Activated T-helper 2 cell treated with anti-CD3 and anti-CD28 coated beads, Interferon-gamma antibody, Interleukin-2, Interleukin-4, amounts not matched to agents 10 μg/mL and 5 μg/mL and 100 μg/mL, durations not matched to agents 14 hours and 24 hours and 36 hours (primary cell): Measurements from ENCODE around the gene CYBRD1. TPM values are rescaled to one million over a fixed set of nuclear protein-coding genes. Genes with fewer than 3 reads are reported as not detected.

Source experiments
- DNase-seq: peaks from one replicate; pipeline ENCODE4 v3.0.0; 2021; ENCODE audit warnings: low spot score
- H3K27ac Mint-ChIP-seq: one replicate; pipeline ENCODE4 v1.8.0; 2021; ENCODE audit warnings: mixed read lengths
- H3K27me3 Mint-ChIP-seq: one replicate; pipeline ENCODE4 v1.8.0; 2021; ENCODE audit warnings: low read depth, mixed read lengths
- H3K36me3 Mint-ChIP-seq: one replicate; pipeline ENCODE4 v1.8.0; 2021; ENCODE audit warnings: low read depth, mixed read lengths
- H3K4me1 Mint-ChIP-seq: one replicate; pipeline ENCODE4 v1.8.0; 2021; ENCODE audit warnings: low read depth, mixed read lengths
- H3K4me3 Mint-ChIP-seq: one replicate; pipeline ENCODE4 v1.8.0; 2021; ENCODE audit warnings: low read depth, mild to moderate bottlenecking, moderate library complexity, mixed read lengths
- H3K9me3 Mint-ChIP-seq: one replicate; pipeline ENCODE4 v1.8.0; 2021; ENCODE audit warnings: mixed read lengths
- intact Hi-C: fragments of 100-400 bp; cut with micrococcal nuclease; formaldehyde crosslinking; loops from one replicate; pipeline ENCODE4 v1.15.1; 2023
- total RNA-seq: library from RNA; stranded (reverse); gene quantifications from 2 replicates; pipeline ENCODE4 v1.2.3, GENCODE V29; 2022

Gene CYBRD1, protein sequence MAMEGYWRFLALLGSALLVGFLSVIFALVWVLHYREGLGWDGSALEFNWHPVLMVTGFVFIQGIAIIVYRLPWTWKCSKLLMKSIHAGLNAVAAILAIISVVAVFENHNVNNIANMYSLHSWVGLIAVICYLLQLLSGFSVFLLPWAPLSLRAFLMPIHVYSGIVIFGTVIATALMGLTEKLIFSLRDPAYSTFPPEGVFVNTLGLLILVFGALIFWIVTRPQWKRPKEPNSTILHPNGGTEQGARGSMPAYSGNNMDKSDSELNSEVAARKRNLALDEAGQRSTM
- 5.7 and 8.0 TPM in 2 replicates for total RNA-seq

DNA sequence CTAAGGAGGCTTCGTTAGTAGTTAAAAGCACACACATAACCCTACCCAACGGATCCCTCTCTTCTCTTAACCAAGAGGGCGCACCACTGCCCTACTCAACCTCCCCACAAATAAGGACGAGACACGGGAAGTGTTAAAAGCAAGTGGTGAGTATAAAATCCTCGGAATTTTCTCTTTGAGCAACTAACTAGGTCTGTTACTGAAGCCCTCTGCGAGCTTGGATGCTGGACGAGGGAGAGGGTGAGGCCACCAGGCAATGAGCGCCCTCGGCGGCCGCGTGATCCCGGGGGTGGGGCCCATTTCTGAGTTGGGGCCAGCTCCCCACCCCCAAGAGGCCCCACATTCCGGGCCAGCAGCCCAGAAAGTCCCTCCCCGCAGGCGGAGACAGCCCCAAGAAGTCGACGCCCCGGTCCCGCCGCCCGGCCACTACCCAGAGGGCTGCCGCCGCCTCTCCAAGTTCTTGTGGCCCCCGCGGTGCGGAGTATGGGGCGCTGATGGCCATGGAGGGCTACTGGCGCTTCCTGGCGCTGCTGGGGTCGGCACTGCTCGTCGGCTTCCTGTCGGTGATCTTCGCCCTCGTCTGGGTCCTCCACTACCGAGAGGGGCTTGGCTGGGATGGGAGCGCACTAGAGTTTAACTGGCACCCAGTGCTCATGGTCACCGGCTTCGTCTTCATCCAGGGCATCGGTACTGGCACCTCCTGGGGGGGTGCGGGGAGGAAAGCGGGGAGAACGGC, at the start of gene CYBRD1:
CYBRD1 (plus strand) TSS at position 423 of the 736 bp plus-strand sequence; CDS start at position 495, 72 bp downstream.
- Mint-ChIP-seq H3K27ac (peak within 1 kb of the TSS; percentile 60), H3K4me3 (peak within 1 kb of the TSS; percentile 80)
- intact Hi-C loops, result no loop called here

DNA sequence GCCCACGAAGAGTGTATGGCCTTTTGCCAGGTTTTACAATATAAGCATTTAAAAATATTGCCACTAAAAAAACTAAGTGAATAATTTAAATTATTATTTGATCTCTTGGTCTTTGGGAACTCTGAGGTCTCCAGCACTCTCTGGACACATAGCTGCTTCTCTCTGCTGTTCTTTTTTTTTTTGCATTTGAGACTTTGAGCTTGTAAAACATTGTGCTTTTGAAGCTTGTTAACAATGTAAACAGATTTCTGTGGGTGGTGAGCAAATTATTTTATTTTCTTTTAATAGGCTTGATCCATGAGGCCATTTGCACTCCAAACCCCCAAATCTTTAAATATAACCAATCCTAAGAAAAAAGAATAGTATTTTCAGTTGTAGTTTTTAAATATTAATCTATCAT, 46.3 kb upstream of the CYBRD1 start:
- DNase-seq, result no peak
- no peak overlapping the region for H3K4me3 Mint-ChIP-seq
- no peaks in the 10 kb centered on the region for H3K9me3 Mint-ChIP-seq
- H3K27me3 Mint-ChIP-seq, result no peaks in the 10 kb centered on the region
- no peak overlapping the region for H3K27ac Mint-ChIP-seq
- peaks cover 40% of the 10 kb centered on the region for H3K36me3 Mint-ChIP-seq
- intact Hi-C loops, result no loop called here
- peaks cover 6% of the 10 kb centered on the region for H3K4me1 Mint-ChIP-seq

More for the DNA sequence above, at the start of gene CYBRD1:
- Mint-ChIP-seq H3K9me3 (no peaks in the 10 kb centered on the region), H3K4me1 (peaks cover 9% of the 10 kb centered on the region), H3K27me3 (peaks cover 58% of the 10 kb centered on the region), H3K36me3 (no peaks in the 10 kb centered on the region)
- DNase-seq, result peak; percentile 9

DNA sequence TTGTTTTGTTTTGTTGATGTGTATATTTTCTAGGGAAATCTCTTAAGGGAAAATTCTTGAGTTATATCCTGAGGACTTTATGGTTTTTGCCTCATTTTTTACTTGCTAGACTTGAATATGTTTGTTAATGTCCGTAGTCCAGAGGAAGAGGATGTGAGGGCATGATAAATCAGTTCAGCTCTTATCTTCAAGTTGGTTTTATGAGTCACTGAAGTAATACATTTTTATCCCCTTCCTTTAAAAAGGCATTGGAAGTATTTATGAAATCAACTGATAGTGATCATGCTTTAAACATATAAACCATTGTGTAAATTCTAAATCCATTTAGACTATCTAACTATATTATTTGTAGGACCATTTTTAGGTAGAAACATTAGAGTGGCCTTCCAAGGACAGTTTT, 43.9 kb upstream of the CYBRD1 start:
- peaks cover 8% of the 10 kb centered on the region for H3K4me1 Mint-ChIP-seq
- H3K27ac Mint-ChIP-seq, result no peak overlapping the region
- H3K4me3 Mint-ChIP-seq, result no peak overlapping the region
- DNase-seq, result no peak
- H3K36me3 Mint-ChIP-seq, result peaks cover 44% of the 10 kb centered on the region
- H3K27me3 Mint-ChIP-seq, result no peaks in the 10 kb centered on the region
- H3K9me3 Mint-ChIP-seq, result no peaks in the 10 kb centered on the region
- intact Hi-C loops, result no loop called here

- intact Hi-C loops, result no loop called here
- no peak for DNase-seq
- Mint-ChIP-seq H3K27me3 (no peaks in the 10 kb centered on the region), H3K4me1 (peaks cover 8% of the 10 kb centered on the region), H3K9me3 (no peaks in the 10 kb centered on the region), H3K27ac (no peak overlapping the region), H3K36me3 (peaks cover 41% of the 10 kb centered on the region), H3K4me3 (no peak overlapping the region)
Observed at GRCh38 chr2:171479154-171479814, 43.0 kb upstream of the CYBRD1 start.

DNA sequence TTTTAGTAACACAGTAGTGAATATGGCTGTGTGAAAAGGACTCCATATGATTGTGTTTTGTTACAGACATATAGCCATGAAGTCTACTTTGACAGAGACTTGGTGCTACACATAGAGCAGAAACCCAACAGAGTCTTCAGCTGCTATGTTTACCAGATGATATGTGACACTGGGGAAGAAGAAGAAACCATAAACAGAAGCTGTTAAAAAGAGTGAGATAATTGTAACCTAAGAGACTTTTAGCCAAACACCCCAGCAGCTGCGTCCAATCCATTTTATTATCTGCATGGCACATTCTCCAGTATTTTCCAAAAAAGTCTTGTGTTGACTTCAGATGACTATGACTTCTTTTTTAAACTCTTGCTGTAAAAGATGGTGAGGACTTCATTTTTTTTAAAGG, 41.4 kb upstream of the CYBRD1 start:
- H3K27me3 Mint-ChIP-seq, result no peaks in the 10 kb centered on the region
- no peaks in the 10 kb centered on the region for H3K9me3 Mint-ChIP-seq
- intact Hi-C loops, result no loop called here
- no peak for DNase-seq
- H3K4me1 Mint-ChIP-seq, result peaks cover 17% of the 10 kb centered on the region
- no peak overlapping the region for H3K27ac Mint-ChIP-seq
- H3K4me3 Mint-ChIP-seq, result no peak overlapping the region
- peaks cover 34% of the 10 kb centered on the region for H3K36me3 Mint-ChIP-seq

GRCh38 chr2:171482308-171482707, 40.0 kb upstream of the CYBRD1 start:
- peaks cover 37% of the 10 kb centered on the region for H3K36me3 Mint-ChIP-seq
- H3K4me1 Mint-ChIP-seq, result peaks cover 17% of the 10 kb centered on the region
- intact Hi-C loops, result no loop called here

DNA sequence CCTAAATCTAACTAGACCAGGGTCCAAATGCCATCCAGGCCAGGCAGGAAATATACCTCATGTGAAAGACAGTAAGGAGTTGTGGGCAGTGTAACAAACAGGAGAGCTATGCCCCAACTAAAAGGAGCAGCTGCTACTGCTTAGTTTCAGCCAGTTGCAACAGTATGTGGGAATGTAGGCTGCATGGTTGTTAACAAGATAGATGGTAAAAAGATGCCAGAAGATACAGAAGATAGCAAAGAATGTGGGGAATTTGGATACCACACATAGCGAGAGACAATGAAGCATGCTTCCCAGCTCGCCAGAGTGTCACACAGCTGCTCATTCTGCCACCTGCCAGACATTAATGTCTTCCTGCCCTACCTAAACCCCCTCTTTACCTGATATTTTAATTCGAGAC, 39.4 kb upstream of the CYBRD1 start:
- peaks cover 37% of the 10 kb centered on the region for H3K36me3 Mint-ChIP-seq
- H3K4me1 Mint-ChIP-seq, result peaks cover 17% of the 10 kb centered on the region
- no peak overlapping the region for H3K27ac Mint-ChIP-seq
- no peaks in the 10 kb centered on the region for H3K27me3 Mint-ChIP-seq
- no peaks in the 10 kb centered on the region for H3K9me3 Mint-ChIP-seq
- H3K4me3 Mint-ChIP-seq, result no peak overlapping the region
- intact Hi-C loops, result no loop called here
- no peak for DNase-seq

More at GRCh38 chr2:171482308-171482707, 40.0 kb upstream of the CYBRD1 start:
- Mint-ChIP-seq H3K4me3 (no peak overlapping the region), H3K27me3 (no peaks in the 10 kb centered on the region), H3K27ac (no peak overlapping the region), H3K9me3 (no peaks in the 10 kb centered on the region)
- DNase-seq, result no peak

DNA sequence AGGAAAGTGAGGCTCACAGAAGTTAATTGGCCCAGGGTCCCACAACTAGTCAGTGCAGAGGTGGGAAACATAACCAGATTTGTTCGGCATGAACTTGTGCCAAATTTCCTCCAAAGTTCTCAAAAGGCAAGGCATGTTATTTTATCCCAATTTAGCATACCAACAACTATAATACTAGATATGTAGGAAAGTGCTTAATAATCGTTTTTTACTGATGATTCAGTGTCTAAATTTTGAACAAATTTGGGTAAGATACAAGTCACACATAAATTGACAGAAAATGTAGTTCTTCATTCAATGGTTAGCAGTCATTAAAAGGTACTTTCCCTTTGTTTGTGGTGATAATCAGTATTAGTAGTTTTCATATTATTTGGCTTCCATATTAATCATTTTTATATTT, 38.5 kb upstream of the CYBRD1 start:
- no peak overlapping the region for H3K4me3 Mint-ChIP-seq
- peaks cover 15% of the 10 kb centered on the region for H3K4me1 Mint-ChIP-seq
- no peaks in the 10 kb centered on the region for H3K27me3 Mint-ChIP-seq
- H3K27ac Mint-ChIP-seq, result no peak overlapping the region
- DNase-seq, result no peak
- peaks cover 39% of the 10 kb centered on the region for H3K36me3 Mint-ChIP-seq
- H3K9me3 Mint-ChIP-seq, result peaks cover 5% of the 10 kb centered on the region
- intact Hi-C loops, result no loop called here

- Mint-ChIP-seq H3K36me3 (peaks cover 38% of the 10 kb centered on the region), H3K9me3 (peaks cover 8% of the 10 kb centered on the region), H3K27me3 (no peaks in the 10 kb centered on the region), H3K4me1 (peaks cover 11% of the 10 kb centered on the region), H3K27ac (no peak overlapping the region), H3K4me3 (no peak overlapping the region)
- no peak for DNase-seq
- intact Hi-C loops, result no loop called here
Observed at GRCh38 chr2:171485116-171485515, 37.2 kb upstream of the CYBRD1 start.

GRCh38 chr2:171487201-171487600, 35.1 kb upstream of the CYBRD1 start:
- Mint-ChIP-seq H3K9me3 (peaks cover 8% of the 10 kb centered on the region), H3K27me3 (no peaks in the 10 kb centered on the region)
- intact Hi-C loops, result no loop called here

GRCh38 chr2:171487803-171488259, 34.4 kb upstream of the CYBRD1 start:
- Mint-ChIP-seq H3K9me3 (peaks cover 8% of the 10 kb centered on the region), H3K27ac (no peak overlapping the region), H3K4me1 (peaks cover 9% of the 10 kb centered on the region), H3K27me3 (no peaks in the 10 kb centered on the region), H3K36me3 (peaks cover 22% of the 10 kb centered on the region), H3K4me3 (no peak overlapping the region)
- intact Hi-C loops, result no loop called here
- no peak for DNase-seq

More at GRCh38 chr2:171487201-171487600, 35.1 kb upstream of the CYBRD1 start:
- Mint-ChIP-seq H3K27ac (no peak overlapping the region), H3K4me3 (no peak overlapping the region), H3K36me3 (peaks cover 27% of the 10 kb centered on the region), H3K4me1 (peaks cover 11% of the 10 kb centered on the region)
- no peak for DNase-seq

GRCh38 chr2:171490577-171490976, 31.7 kb upstream of the CYBRD1 start:
- Mint-ChIP-seq H3K27ac (no peak overlapping the region), H3K4me1 (no peaks in the 10 kb centered on the region), H3K9me3 (peaks cover 8% of the 10 kb centered on the region), H3K4me3 (no peak overlapping the region), H3K36me3 (peaks cover 13% of the 10 kb centered on the region), H3K27me3 (no peaks in the 10 kb centered on the region)
- DNase-seq, result no peak
- intact Hi-C loops, result no loop called here

- no peak for DNase-seq
- Mint-ChIP-seq H3K27me3 (no peaks in the 10 kb centered on the region), H3K27ac (no peak overlapping the region), H3K36me3 (peaks cover 13% of the 10 kb centered on the region), H3K9me3 (peaks cover 8% of the 10 kb centered on the region), H3K4me3 (no peak overlapping the region), H3K4me1 (no peaks in the 10 kb centered on the region)
- intact Hi-C loops, result no loop called here
Observed at GRCh38 chr2:171491292-171491691, 31.0 kb upstream of the CYBRD1 start.
